Gastrocnemius medialis (tissue), 4 donors: ENCODE data around the gene GRIK1. TPM values are rescaled to one million over a fixed set of nuclear protein-coding genes. Genes with fewer than 3 reads are reported as not detected.

Experiments used
- ATAC-seq, 2 donors: fragments of 150-250 bp; one replicate each; pipeline ENCODE4 v1.9.1; 2016
- DNase-seq, 2 donors: peaks; one replicate each; pipeline ENCODE4 v3.0.0-alpha.2; 2019
- H3K27ac ChIP-seq, 4 donors: fragments of 200-600 bp; sonication (generic); 1 replicate in 1 of 4; 2 replicates in 3 of 4; pipeline ENCODE4 v1.5.1; 2016 to 2018; ENCODE audit warnings: mild to moderate bottlenecking in 2 of 4, moderate library complexity in 1 of 4
- H3K27me3 ChIP-seq, 3 donors: fragments of 200-600 bp; sonication (generic) in 2 of 3; 1 replicate in 1 of 3; 2 replicates in 2 of 3; pipeline versions ENCODE4 v1.5.1 to v1.6.0; 2016 to 2019; ENCODE audit warnings: mild to moderate bottlenecking in 1 of 3, moderate library complexity in 1 of 3
- H3K36me3 ChIP-seq, 2 donors: fragments of 200-600 bp; sonication (generic) in 1 of 2; one replicate each; pipeline ENCODE4 v1.5.1; 2017 to 2018
- H3K4me1 ChIP-seq, 2 donors: fragments of 200-600 bp; sonication (generic) in 1 of 2; one replicate each; pipeline ENCODE4 v1.5.1; 2016 to 2017; ENCODE audit warnings: mild to moderate bottlenecking in 2 of 2
- H3K4me3 ChIP-seq, 4 donors: fragments of 200-600 bp; sonication (generic) in 3 of 4; 1 replicate in 1 of 4; 2 replicates in 3 of 4; pipeline ENCODE4 v1.5.1; 2016 to 2019; ENCODE audit warnings: mild to moderate bottlenecking in 2 of 4
- H3K9me3 ChIP-seq, 3 donors: fragments of 200-600 bp; sonication (generic) in 2 of 3; 1 replicate in 1 of 3; 2 replicates in 2 of 3; pipeline ENCODE4 v1.5.1; 2016 to 2019
- CTCF ChIP-seq, 5 experiments: fragments of 450-650 bp in 3 of 5; fragments of 200-600 bp in 2 of 5; sonication (generic) in 2 of 5; IDR thresholded peaks in 4 of 5; conservative IDR thresholded peaks in 1 of 5; 1 replicate in 4 of 5; 2 replicates in 1 of 5; pipeline ENCODE4 v1.5.1; 2016 to 2019; ENCODE audit warnings: antibody characterized with exemption in 5 of 5, mild to moderate bottlenecking in 3 of 5, moderate library complexity in 3 of 5
- POLR2A ChIP-seq, 2 donors: fragments of 450-650 bp; IDR thresholded peaks; one replicate each; pipeline ENCODE4 v1.6.1; 2017; ENCODE audit warnings: antibody characterized with exemption in 2 of 2, mild to moderate bottlenecking in 2 of 2, moderate library complexity in 2 of 2
- in situ Hi-C, 4 donors: fragments of 200-750 bp; cut with MboI; loops; one replicate each; pipeline versions ENCODE4 v1.15.0 to v1.8.0; 2017; ENCODE audit warnings: low sequenced_read_pairs in 4 of 4
- intact Hi-C: fragments of 100-400 bp; cut with DNase I; formaldehyde crosslinking; loops from one replicate; pipeline ENCODE4 v1.15.1; 2023; ENCODE audit warnings: low total_unique reads
- total RNA-seq, 4 donors: library from RNA; depleted of rRNA; stranded (reverse); fragments of >200 nt; gene quantifications; one replicate each; pipeline versions ENCODE4 v1.1.0 to v1.2.3, GENCODE V29; 2016

GRIK1 gene
- total RNA-seq, 4 donors from 2014 or later: 0.13 TPM; not detected in 3

- Histone ChIP-seq H3K4me1 (no peaks in the 10 kb centered on the region), H3K9me3 (no peaks in the 10 kb centered on the region), H3K36me3 (no peaks in the 10 kb centered on the region), H3K27ac (no peak overlapping the region), H3K4me3 (no peak overlapping the region), H3K27me3 (no peaks in the 10 kb centered on the region)
- intact Hi-C loops (no loop called here), in situ Hi-C loops (no loop called here)
- no peak for ATAC-seq
- no peak for TF ChIP-seq POLR2A (IDR thresholded peaks at IDR 0.05)
- TF ChIP-seq CTCF (IDR thresholded peaks at IDR 0.05 in 4 of 5, conservative IDR thresholded peaks at IDR 0.05 in 1 of 5): no peak
- no peak for DNase-seq
These were observed 13.3 kb upstream of the GRIK1 start for GRCh38 chr21:29953072-29953471.

GRCh38 chr21:29951911-29952310 is 12.1 kb upstream of the GRIK1 start:
- no peak overlapping the region for H3K27ac ChIP-seq
- no peak overlapping the region for H3K4me3 ChIP-seq
- TF ChIP-seq POLR2A (IDR thresholded peaks at IDR 0.05): no peak
- TF ChIP-seq CTCF (IDR thresholded peaks at IDR 0.05 in 4 of 5, conservative IDR thresholded peaks at IDR 0.05 in 1 of 5): no peak
- no peaks in the 10 kb centered on the region for H3K36me3 ChIP-seq
- intact Hi-C loops: no loop called here
- no peaks in the 10 kb centered on the region for H3K27me3 ChIP-seq
- in situ Hi-C loops: no loop called here
- no peaks in the 10 kb centered on the region for H3K4me1 ChIP-seq
- DNase-seq (no peak), ATAC-seq (no peak)
- no peaks in the 10 kb centered on the region for H3K9me3 ChIP-seq

GRCh38 chr21:29949991-29950390 is 10.2 kb upstream of the GRIK1 start:
- no peak for ATAC-seq
- no peak overlapping the region for H3K27ac ChIP-seq
- H3K9me3 ChIP-seq: no peaks in the 10 kb centered on the region
- no peak overlapping the region for H3K4me3 ChIP-seq
- no peaks in the 10 kb centered on the region for H3K27me3 ChIP-seq
- no peak for DNase-seq
- no peaks in the 10 kb centered on the region for H3K4me1 ChIP-seq
- TF ChIP-seq CTCF (IDR thresholded peaks at IDR 0.05 in 4 of 5, conservative IDR thresholded peaks at IDR 0.05 in 1 of 5) (no peak), POLR2A (IDR thresholded peaks at IDR 0.05) (no peak)
- intact Hi-C loops: no loop called here
- in situ Hi-C loops: no loop called here
- no peaks in the 10 kb centered on the region for H3K36me3 ChIP-seq

- intact Hi-C loops: no loop called here
- in situ Hi-C loops: no loop called here
- Histone ChIP-seq H3K27ac (no peak overlapping the region), H3K4me1 (no peaks in the 10 kb centered on the region), H3K27me3 (peaks cover 0 to under 1% (median 0%) of the 10 kb centered on the region in 3 donors), H3K9me3 (no peaks in the 10 kb centered on the region), H3K4me3 (no peak overlapping the region), H3K36me3 (no peaks in the 10 kb centered on the region)
- DNase-seq: no peak
- ATAC-seq: no peak
- no peak for TF ChIP-seq POLR2A (IDR thresholded peaks at IDR 0.05)
- no peak for TF ChIP-seq CTCF (IDR thresholded peaks at IDR 0.05 in 4 of 5, conservative IDR thresholded peaks at IDR 0.05 in 1 of 5)
These were observed 7.3 kb upstream of the GRIK1 start for GRCh38 chr21:29947119-29947518.

GRCh38 chr21:29943885-29944284 is 4.1 kb upstream of the GRIK1 start:
- peaks cover 12 to 26% (median 17%) of the 10 kb centered on the region in 3 donors for H3K27me3 ChIP-seq
- TF ChIP-seq POLR2A (IDR thresholded peaks at IDR 0.05) (no peak), CTCF (IDR thresholded peaks at IDR 0.05 in 4 of 5, conservative IDR thresholded peaks at IDR 0.05 in 1 of 5) (no peak)
- DNase-seq (no peak), ATAC-seq (no peak)
- H3K27ac ChIP-seq: no peak overlapping the region
- H3K36me3 ChIP-seq: no peaks in the 10 kb centered on the region
- no peaks in the 10 kb centered on the region for H3K4me1 ChIP-seq
- H3K4me3 ChIP-seq: no peak overlapping the region
- H3K9me3 ChIP-seq: no peaks in the 10 kb centered on the region
- in situ Hi-C loops (no loop called here), intact Hi-C loops (no loop called here)
